PC-9 (cell line): Measurements from ENCODE around the gene SH3GL1. TPM values are rescaled to one million over a fixed set of nuclear protein-coding genes. Genes with fewer than 3 reads are reported as not detected.

ENCODE experiments used
- BruUV-seq: library from RNA; stranded (reverse); fragments of 400-500 nt; replicated peaks from 2 replicates; lab custom pipeline; 2021; lab: Mats Ljungman, UMichigan
- CTCF ChIA-PET: fragments of 300-600 bp; sonication (Branson Sonifier 250); formaldehyde crosslinking; loops from one replicate; lab custom pipeline; 2022; ENCODE audit warnings: antibody characterized with exemption; lab: Charles Lee
- POLR2A ChIA-PET: fragments of 300-600 bp; sonication (Branson Sonifier 250); formaldehyde crosslinking; loops from one replicate; lab custom pipeline; 2022; ENCODE audit warnings: antibody characterized with exemption; ENCODE audit not compliant: unreplicated experiment; lab: Charles Lee
- DNase-seq, 2 experiments: peaks; one replicate each; pipeline versions ENCODE4 v3.0.0 to v3.0.0-alpha.2; 2015 to 2022; ENCODE audit warnings: mixed read lengths in 1 of 2
- H2AFZ ChIP-seq: fragments of 200-600 bp; sonication (generic); 2 replicates; pipeline ENCODE4 v1.8.1; 2017; ENCODE audit warnings: antibody characterized with exemption
- H3F3A ChIP-seq: fragments of 200-600 bp; sonication (generic); 2 replicates; pipeline ENCODE4 v1.8.1; 2017; ENCODE audit warnings: antibody characterized with exemption, mild to moderate bottlenecking, low read depth; ENCODE audit not compliant: insufficient read depth
- H3K27ac ChIP-seq: fragments of 200-600 bp; sonication (generic); 2 replicates; pipeline ENCODE4 v1.6.1; 2016; ENCODE audit warnings: mixed run types
- H3K27me3 ChIP-seq: fragments of 200-600 bp; sonication (generic); 2 replicates; pipeline ENCODE4 v1.6.1; 2016; ENCODE audit warnings: low read depth, mixed run types; ENCODE audit not compliant: insufficient read depth
- H3K36me3 ChIP-seq: fragments of 200-600 bp; sonication (generic); 2 replicates; pipeline ENCODE4 v1.6.1; 2016; ENCODE audit warnings: low read depth, mixed run types
- H3K4me1 ChIP-seq: fragments of 200-600 bp; sonication (generic); replicated peaks from 2 replicates; pipeline ENCODE4 v1.6.1; 2016; ENCODE audit warnings: mixed run types; ENCODE audit not compliant: insufficient read depth
- H3K4me2 ChIP-seq: fragments of 200-600 bp; sonication (generic); 2 replicates; pipeline ENCODE4 v1.6.1; 2017; ENCODE audit warnings: mixed run types
- H3K4me3 ChIP-seq: fragments of 200-600 bp; sonication (generic); 2 replicates; pipeline ENCODE4 v1.6.1; 2016; ENCODE audit warnings: mixed run types
- H3K79me2 ChIP-seq: fragments of 200-600 bp; sonication (generic); 2 replicates; pipeline ENCODE4 v1.6.1; 2017; ENCODE audit warnings: low read depth, mixed run types
- H3K9me2 ChIP-seq: fragments of 200-600 bp; sonication (generic); 2 replicates; pipeline ENCODE4 v1.8.1; 2017; ENCODE audit warnings: mild to moderate bottlenecking; ENCODE audit not compliant: insufficient read depth
- H3K9me3 ChIP-seq: fragments of 200-600 bp; sonication (generic); 2 replicates; pipeline ENCODE4 v1.8.1; 2016; ENCODE audit warnings: low read depth; ENCODE audit not compliant: insufficient read depth
- H4K20me1 ChIP-seq: fragments of 200-600 bp; sonication (generic); 2 replicates; pipeline ENCODE4 v1.8.1; 2017; ENCODE audit not compliant: insufficient read depth
- EZH2 ChIP-seq: fragments of 200-600 bp; sonication (generic); IDR thresholded peaks from 2 replicates; pipeline ENCODE4 v1.8.0; 2017; ENCODE audit warnings: antibody characterized with exemption, low read depth
- intact Hi-C: fragments of 100-400 bp; cut with micrococcal nuclease; formaldehyde crosslinking; loops from one replicate; pipeline ENCODE4 v1.10.0; 2022; ENCODE audit not compliant: unreplicated experiment
- total RNA-seq: library from RNA; stranded (reverse); gene quantifications from 2 replicates; pipeline ENCODE4 v1.2.3, GENCODE V29; 2021
- TF ChIP-seq, protein P1 (sequence below): fragments of 200-600 bp; sonication (generic); conservative IDR thresholded peaks from 2 replicates; pipeline ENCODE4 v1.6.1; 2017; ENCODE audit warnings: mixed run types, antibody characterized with exemption, mild to moderate bottlenecking, moderate library complexity

Gene SH3GL1
- total RNA-seq, 1 experiment from 2014 or later, result 49.2 TPM

DNA sequence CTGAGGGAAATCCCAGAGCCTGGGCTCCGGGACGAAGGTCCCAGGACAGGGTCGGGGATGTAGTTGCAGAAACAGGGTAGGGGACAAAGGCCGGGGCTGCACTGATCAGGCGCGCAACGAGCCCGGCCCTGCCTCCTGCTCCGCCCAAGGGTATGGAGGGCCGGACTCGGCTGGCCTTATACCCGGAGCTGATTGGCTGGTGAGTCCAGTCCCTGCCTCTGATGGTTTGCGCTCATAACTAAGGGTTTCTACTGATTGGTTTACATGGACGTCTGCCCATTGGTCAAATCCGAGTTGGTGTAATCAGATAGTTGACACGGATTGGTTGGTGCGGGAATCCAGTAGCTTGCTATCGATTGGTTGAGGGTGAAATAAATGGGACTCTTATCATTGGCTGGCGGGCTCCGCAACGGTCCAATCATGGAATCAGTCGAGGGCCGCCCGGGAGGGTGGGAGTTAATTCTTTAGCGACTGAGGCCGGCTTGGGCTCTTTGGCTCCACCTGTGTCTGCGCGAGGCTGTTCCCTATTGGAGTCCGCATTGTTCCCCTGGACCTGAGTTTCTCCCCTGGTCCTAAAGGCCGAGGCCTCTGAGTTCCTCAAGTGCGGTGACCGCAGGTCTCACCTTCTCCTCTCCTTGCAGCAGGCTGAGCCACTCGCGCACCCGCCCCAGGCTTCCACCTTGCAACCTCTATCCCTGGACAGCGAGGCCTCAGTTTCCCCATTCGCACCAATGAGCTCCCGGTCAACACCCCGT, 57.6 kb downstream of the SH3GL1 start:
- POLR2A ChIA-PET, result interaction anchor here (0.5 to 1.6 kb wide), 11 partner anchors 10 to 580 kb away, joined by 3 to 29 read pairs (median 4); partner anchors contain the start of gene YJU2
- Histone ChIP-seq H3K36me3 (no peaks in the 10 kb centered on the region), H3K4me2 (peak overlapping the region; percentile 84), H3F3A (no peaks in the 10 kb centered on the region), H3K9me2 (no peaks in the 10 kb centered on the region), H3K79me2 (no peaks in the 10 kb centered on the region), H2AFZ (peak overlapping the region; percentile 96), H3K27ac (peak overlapping the region; percentile 56), H3K4me1 (no peaks in the 10 kb centered on the region), H3K27me3 (no peaks in the 10 kb centered on the region), H4K20me1 (no peaks in the 10 kb centered on the region), H3K4me3 (peak overlapping the region; percentile 61), H3K9me3 (no peaks in the 10 kb centered on the region)
- no peak for TF ChIP-seq EZH2
- TF ChIP-seq, protein P1, sequence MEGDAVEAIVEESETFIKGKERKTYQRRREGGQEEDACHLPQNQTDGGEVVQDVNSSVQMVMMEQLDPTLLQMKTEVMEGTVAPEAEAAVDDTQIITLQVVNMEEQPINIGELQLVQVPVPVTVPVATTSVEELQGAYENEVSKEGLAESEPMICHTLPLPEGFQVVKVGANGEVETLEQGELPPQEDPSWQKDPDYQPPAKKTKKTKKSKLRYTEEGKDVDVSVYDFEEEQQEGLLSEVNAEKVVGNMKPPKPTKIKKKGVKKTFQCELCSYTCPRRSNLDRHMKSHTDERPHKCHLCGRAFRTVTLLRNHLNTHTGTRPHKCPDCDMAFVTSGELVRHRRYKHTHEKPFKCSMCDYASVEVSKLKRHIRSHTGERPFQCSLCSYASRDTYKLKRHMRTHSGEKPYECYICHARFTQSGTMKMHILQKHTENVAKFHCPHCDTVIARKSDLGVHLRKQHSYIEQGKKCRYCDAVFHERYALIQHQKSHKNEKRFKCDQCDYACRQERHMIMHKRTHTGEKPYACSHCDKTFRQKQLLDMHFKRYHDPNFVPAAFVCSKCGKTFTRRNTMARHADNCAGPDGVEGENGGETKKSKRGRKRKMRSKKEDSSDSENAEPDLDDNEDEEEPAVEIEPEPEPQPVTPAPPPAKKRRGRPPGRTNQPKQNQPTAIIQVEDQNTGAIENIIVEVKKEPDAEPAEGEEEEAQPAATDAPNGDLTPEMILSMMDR, result no peak
- no TSS peak for BruUV-seq
- intact Hi-C loops, result loop anchor here (2.0 kb wide), 1 partner anchor 60 kb away; the partner anchor contains the start of gene CHAF1A
- DNase-seq, result peak; percentile 90 to 98
- CTCF ChIA-PET, result interaction anchor here (0.6 to 1.4 kb wide), 3 partner anchors 10 to 79 kb away, joined by 3 to 7 read pairs (median 6); no protein-coding TSS in a partner anchor

DNA sequence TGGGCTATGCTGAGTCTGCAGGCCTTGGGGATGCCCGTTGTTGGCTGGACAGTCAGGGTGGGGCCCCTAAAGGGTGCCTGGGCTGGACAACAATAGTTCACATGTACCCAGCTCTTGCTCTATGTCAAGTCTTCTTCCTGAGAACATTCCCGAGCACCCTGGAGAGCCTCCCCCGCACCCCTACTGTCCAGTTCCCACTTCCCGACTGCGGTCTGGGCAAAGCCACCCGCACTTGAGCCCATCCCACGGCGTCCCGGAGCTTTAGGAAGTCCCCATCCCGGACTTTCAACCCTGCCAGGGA, 58.1 kb downstream of the SH3GL1 start:
- H3K4me3 ChIP-seq, result peak overlapping the region; percentile 59
- peak overlapping the region; percentile 84 for H3K4me2 ChIP-seq
- no peaks in the 10 kb centered on the region for H3K4me1 ChIP-seq
- peak overlapping the region; percentile 93 for H2AFZ ChIP-seq
- TSS peak; percentile 97 for BruUV-seq
- H3K36me3 ChIP-seq, result no peaks in the 10 kb centered on the region
- CTCF ChIA-PET, result interaction anchor here (0.6 to 1.4 kb wide), 2 partner anchors 10 to 74 kb away, joined by 3 to 6 read pairs; no protein-coding TSS in a partner anchor
- DNase-seq, result no peak
- intact Hi-C loops, result loop anchor here (2.0 kb wide), 1 partner anchor 61 kb away; the partner anchor contains the start of gene CHAF1A
- no peaks in the 10 kb centered on the region for H3K79me2 ChIP-seq
- TF ChIP-seq, protein P1, result no peak
- TF ChIP-seq EZH2, result no peak
- no peaks in the 10 kb centered on the region for H3K27me3 ChIP-seq
- POLR2A ChIA-PET, result interaction anchor here (0.5 to 1.6 kb wide), 7 partner anchors 10 to 95 kb away, joined by 3 to 29 read pairs (median 7); partner anchors contain the start of gene YJU2
- no peaks in the 10 kb centered on the region for H3F3A ChIP-seq
- no peaks in the 10 kb centered on the region for H3K9me2 ChIP-seq
- H3K9me3 ChIP-seq, result no peaks in the 10 kb centered on the region
- H4K20me1 ChIP-seq, result no peaks in the 10 kb centered on the region
- H3K27ac ChIP-seq, result no peak overlapping the region

DNA sequence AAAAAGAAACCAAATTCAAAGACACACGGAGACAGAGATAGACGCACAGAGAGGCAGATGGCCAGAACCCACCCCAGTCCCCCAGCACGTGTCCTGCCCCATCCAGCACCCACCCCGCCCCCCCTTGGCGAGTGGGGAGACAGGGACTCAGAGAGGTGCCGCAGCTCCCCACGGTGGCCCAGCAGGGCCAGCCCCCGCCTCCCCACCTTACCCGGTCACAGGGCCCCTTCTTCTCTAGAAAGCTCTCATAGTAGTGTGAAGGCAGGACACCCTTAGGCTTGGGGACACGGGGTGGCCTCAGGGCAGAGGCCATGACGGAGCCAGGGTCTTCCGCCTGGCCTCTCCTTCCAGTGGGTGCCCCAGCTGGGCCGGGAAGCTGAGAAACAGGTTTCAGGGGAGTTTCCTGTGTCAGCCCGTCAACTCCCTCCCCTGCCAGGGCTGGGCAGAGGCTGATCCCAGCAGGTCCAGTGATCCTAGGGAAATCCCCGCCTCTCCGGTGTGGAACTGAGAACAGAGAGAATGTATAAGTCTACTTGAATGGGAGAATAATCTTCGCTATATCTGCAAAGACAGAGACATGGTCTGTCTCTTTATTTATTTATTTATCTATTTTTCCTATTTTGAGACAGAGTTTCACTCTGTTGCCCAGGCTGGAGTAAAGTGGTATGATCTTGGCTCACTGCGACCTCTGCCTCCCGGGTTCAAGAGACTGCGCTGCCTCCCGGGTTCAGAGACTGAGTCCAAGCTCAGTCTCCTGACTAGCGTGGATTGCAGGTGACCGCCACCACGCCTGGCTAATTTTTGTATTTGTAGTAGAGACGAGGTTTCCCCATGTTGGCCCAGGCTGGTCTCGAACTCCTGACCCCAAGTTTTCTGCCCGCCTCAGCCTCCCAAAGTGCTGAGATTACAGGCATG, 61.6 kb downstream of the SH3GL1 start, which contains the start of gene STAP2:
Gene STAP2 (minus strand): TSS at position 387 of the 915 bp plus-strand sequence. CDS start 74 bp downstream, at position 313.
- no peaks in the 10 kb centered on the region for H3K79me2 ChIP-seq
- H3K4me3 ChIP-seq, result peak within 1 kb of the TSS; percentile 64
- BruUV-seq, result no TSS peak
- ChIA-PET POLR2A (interaction anchor here (0.6 to 0.7 kb wide), 3 partner anchors 60 to 134 kb away, joined by 4 to 9 read pairs (median 7); no protein-coding TSS in a partner anchor), CTCF (interaction anchor here (0.6 to 1.2 kb wide), 2 partner anchors 10 to 14 kb away, joined by 3 to 10 read pairs; no protein-coding TSS in a partner anchor)
- no peaks in the 10 kb centered on the region for H3K9me3 ChIP-seq
- H3F3A ChIP-seq, result no peaks in the 10 kb centered on the region
- TF ChIP-seq, protein P1, result no peak
- no peak for TF ChIP-seq EZH2
- no peaks in the 10 kb centered on the region for H3K4me1 ChIP-seq
- peak within 1 kb of the TSS; percentile 91 for H3K4me2 ChIP-seq
- peak within 1 kb of the TSS; percentile 75 for H2AFZ ChIP-seq
- DNase-seq, result peak; percentile 68 to 70
- H3K27me3 ChIP-seq, result no peaks in the 10 kb centered on the region
- H3K36me3 ChIP-seq, result no peaks in the 10 kb centered on the region
- intact Hi-C loops, result no loop called here
- H3K27ac ChIP-seq, result no peak within 1 kb of the TSS
- no peaks in the 10 kb centered on the region for H3K9me2 ChIP-seq
- no peaks in the 10 kb centered on the region for H4K20me1 ChIP-seq
